NCI-H128 (cell line): ENCODE data around the gene AGRP.

ENCODE experiments used
- DNase-seq: peaks from one replicate; lab custom pipeline; 2025; ENCODE audit not compliant: unreplicated experiment; lab: John Stamatoyannopoulos, UW

AGRP gene

DNA sequence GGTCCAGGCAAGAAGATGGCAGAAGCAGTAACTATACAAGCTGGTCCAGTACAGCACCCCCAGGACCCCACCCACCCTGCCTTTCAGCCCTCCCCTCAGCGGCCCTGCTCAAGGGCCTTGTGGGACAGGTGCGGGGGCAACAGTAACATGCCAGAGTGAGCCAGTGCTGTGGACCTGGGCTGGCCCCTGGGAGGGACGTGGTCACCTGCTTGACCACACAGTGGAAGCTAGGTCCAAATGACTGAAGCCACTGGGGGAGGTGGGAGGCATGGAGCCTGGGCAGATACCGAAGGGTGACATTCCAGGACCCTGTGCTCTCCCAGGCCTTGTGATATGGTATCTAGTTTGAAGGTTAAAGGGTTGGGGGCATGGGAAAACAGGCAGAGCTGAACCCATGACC is 19.7 kb downstream of the AGRP start:
- DNase-seq: no peak

- DNase-seq: no peak
Observed at GRCh38 chr16:67463059-67463458, 20.3 kb downstream of the AGRP start.

DNA sequence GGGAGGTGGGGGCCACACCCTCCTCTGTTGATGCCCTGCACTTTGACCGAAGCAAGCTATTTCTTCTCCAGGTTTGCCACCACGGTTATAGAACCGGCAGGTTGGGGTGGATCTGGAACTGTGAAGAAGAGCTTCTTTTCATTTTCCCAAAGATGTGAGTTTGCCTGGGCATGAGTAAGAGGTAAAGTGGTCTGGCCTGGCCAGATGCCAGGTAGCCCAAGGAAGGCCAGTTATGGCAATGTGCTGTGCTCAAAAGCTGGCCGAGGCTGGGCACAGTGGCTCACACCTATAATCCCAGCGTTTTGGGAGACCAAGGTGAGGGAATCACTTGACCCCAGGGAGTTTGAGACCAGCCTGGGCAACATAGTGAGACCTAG is 21.1 kb downstream of the AGRP start:
- DNase-seq: no peak

GRCh38 chr16:67461600-67462278 is 21.6 kb downstream of the AGRP start:
- DNase-seq: no peak

DNA sequence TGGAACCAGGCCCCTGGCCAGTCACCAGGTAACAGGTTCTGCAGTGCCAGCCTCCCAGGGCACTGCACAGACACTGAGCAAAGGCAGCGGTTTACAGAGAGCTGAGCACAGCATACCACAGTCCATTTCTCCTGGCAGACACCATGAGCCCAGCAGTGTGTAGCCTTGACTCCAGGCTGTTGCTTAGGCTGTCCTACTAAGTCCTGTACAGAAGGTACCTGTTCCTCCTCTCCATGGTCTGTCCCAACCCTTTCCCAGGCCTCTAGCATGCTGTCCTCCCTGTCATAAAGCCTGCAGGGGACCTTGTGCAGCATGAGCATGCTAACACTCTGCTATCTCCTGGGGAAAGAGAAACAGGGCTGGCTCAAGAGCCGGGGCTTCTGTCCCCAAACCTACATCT is 22.4 kb downstream of the AGRP start:
- DNase-seq: no peak

- no peak for DNase-seq
Observed at GRCh38 chr16:67460168-67460567, 23.2 kb downstream of the AGRP start.

GRCh38 chr16:67459861-67460150 is 23.5 kb downstream of the AGRP start:
- DNase-seq: no peak

- no peak for DNase-seq
Observed at GRCh38 chr16:67459066-67459860, 24.1 kb downstream of the AGRP start.

GRCh38 chr16:67458121-67458641 is 25.2 kb downstream of the AGRP start:
- no peak for DNase-seq

GRCh38 chr16:67457611-67458010 is 25.7 kb downstream of the AGRP start:
- no peak for DNase-seq

DNA sequence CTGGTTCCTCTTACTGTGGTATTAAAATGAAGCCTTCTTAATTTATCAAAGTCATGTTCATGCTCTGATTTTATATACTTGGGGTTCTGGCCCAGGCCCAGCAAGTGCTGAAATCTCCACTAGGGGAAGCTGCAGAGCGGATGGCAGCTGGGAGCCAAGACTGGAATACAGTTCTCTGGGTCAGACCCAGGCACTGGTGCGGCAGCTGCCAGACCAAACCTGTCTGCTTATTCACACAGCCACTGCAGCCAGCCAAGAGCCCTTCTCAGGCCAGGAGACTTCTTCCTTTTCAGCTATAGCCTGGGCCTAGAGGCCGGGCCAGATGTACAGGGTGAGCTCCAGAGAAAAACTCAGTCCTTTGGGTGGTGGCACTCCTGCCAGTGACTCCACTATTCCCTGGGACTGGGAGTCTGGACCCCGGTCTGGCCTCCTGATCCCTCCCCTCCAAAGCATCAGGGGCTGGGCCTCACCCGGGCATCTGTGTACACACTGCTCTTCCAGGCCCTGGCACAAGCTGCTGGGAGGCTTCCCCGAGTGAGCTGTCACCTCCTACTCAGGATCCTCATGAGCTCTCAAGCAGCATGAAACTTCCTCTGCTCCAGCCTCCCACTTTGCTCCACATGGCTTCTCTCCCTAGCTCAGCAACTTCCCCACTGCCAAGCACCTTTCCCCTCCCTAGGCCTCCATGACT is 26.8 kb downstream of the AGRP start:
- DNase-seq: no peak

DNA sequence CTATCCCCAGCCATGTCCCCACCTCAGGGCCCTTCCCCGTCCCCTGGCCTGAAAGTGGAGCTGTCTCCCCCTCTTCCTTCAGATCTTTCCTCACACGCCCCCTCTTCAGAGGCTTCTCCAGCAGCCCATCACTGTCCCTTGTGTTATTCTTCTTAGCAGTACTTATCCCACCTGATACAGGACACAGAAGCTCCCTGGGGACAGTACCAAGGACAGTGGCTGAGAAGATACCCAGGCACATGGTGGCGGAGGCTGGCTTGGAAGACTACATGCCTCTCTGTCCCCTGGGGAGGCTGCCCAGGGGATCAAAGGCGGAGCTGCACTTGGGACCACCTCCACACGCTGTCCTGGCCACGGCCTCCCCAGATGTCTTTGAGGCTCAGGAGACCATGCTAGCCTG is 28.5 kb downstream of the AGRP start:
- no peak for DNase-seq

- DNase-seq: no peak
Observed at GRCh38 chr16:67454104-67454503, 29.2 kb downstream of the AGRP start.

DNA sequence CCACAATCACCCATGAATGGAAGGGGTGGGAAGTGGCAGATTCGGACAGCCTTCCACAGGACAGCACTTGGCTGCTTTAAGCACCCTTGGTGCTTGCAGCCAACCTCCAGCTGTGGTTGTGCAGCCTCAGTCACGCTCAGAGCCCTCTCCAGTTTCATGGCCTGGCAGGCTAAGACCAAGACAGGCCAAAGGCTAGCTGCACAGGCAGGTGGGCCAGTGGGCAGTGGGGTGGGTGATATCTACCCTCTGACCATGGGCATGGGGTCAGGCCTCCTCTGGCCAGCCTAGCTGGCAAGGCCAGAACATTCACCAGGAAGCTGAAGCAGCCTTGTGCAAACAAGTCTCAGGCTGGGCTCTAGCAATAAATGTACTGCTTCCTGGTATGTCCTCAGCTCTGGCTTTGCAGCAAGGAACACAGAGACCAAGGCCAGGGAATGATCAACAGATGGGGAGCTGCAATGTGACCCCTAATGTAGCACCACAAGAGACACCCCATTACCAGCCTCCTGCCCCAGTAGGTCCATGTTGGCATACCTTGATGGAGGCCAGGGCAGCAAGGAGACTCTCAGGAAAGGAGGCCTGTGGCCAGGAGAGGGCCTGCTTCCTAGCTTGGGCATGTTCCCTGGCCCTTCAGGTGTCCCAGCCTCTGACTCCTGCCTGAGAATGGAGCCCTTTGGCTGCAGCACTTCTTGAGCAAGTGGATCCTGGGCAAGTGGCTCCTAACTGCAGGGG is 31.5 kb downstream of the AGRP start:
- no peak for DNase-seq

- no peak for DNase-seq
Observed at GRCh38 chr16:67451061-67451703, 32.2 kb downstream of the AGRP start.

- no peak for DNase-seq
Observed at GRCh38 chr16:67449739-67450138, 33.6 kb downstream of the AGRP start.

GRCh38 chr16:67449336-67449735 is 34.0 kb downstream of the AGRP start:
- no peak for DNase-seq

DNA sequence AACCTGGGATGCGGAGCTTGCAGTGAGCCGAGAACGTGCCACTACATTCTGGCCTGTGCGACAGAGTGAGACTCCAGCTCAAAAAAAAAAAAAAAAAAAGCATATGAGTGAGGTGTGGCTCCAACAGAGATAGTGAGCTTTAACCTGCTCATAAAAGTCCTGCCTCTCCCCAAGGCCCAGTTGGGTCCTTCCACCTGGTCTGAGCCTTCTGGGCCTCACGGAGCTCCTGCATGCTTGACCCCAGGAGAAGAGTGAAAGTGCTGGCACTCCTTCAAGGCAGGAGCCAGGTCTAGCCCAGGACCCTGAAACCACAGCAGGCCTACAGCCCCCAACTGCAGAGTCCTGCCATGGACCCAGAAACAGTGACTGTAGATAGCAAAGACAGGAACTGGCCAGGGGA is 34.8 kb downstream of the AGRP start:
- DNase-seq: no peak

GRCh38 chr16:67447508-67448076 is 35.8 kb downstream of the AGRP start:
- no peak for DNase-seq

- no peak for DNase-seq
Observed at GRCh38 chr16:67446968-67447507, 36.3 kb downstream of the AGRP start.
